Astrocyte (in vitro differentiated cells and primary cell): ENCODE results near the gene OSBPL6.

Experiments used
- EZH2 ChIP-seq: IDR thresholded peaks from 2 replicates; pipeline ENCODE4 v1.6.1; 2012; ENCODE audit warnings: mild to moderate bottlenecking, low read length, inconsistent platforms; ENCODE audit not compliant: insufficient read depth
- TF ChIP-seq, protein P1 (sequence below): IDR thresholded peaks from 2 replicates; pipeline ENCODE4 v1.5.1; 2011; ENCODE audit warnings: low read depth, mild to moderate bottlenecking, inconsistent platforms, low read length, moderate library complexity; ENCODE audit not compliant: insufficient read depth

DNA sequence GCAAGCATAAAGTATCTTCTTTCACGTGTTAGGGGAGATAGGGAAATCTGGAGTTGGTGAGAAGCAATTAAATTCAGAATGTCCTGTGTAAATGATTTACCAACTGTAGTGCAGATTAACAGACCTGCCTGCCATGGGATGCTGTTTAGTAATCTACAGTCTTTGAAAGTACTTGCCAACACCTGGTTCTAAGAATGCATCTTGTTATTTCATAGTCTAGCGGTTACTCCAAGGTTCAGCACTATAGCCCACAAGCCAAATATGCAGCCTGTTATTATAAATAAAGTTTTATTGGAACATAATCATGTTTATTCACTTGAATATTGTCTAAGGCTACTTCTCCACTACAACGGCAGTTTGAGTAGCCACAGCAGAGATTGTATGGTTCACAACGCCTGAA, 100.8 kb downstream of the OSBPL6 start:
- no peak for TF ChIP-seq EZH2
- TF ChIP-seq, protein P1, sequence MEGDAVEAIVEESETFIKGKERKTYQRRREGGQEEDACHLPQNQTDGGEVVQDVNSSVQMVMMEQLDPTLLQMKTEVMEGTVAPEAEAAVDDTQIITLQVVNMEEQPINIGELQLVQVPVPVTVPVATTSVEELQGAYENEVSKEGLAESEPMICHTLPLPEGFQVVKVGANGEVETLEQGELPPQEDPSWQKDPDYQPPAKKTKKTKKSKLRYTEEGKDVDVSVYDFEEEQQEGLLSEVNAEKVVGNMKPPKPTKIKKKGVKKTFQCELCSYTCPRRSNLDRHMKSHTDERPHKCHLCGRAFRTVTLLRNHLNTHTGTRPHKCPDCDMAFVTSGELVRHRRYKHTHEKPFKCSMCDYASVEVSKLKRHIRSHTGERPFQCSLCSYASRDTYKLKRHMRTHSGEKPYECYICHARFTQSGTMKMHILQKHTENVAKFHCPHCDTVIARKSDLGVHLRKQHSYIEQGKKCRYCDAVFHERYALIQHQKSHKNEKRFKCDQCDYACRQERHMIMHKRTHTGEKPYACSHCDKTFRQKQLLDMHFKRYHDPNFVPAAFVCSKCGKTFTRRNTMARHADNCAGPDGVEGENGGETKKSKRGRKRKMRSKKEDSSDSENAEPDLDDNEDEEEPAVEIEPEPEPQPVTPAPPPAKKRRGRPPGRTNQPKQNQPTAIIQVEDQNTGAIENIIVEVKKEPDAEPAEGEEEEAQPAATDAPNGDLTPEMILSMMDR = no peak
